HG03175 (cell line): ENCODE measurements around the gene RPS21.
"Not testable (repeated sequence)": the region's sequence is repeated elsewhere in the genome, so short reads cannot be mapped to it uniquely, and the experiment has no call there.

ENCODE experiments used
- ATAC-seq: cut with Tn5 transposase; IDR thresholded peaks from one replicate; pipeline ENCODE4 v1.9.1; 2021; ENCODE audit warnings: mild to moderate bottlenecking, moderate library complexity; ENCODE audit not compliant: unreplicated experiment

Gene RPS21

GRCh38 chr20:62423326-62423706 lies 36.4 kb downstream of the RPS21 start:
- no peak for ATAC-seq

DNA sequence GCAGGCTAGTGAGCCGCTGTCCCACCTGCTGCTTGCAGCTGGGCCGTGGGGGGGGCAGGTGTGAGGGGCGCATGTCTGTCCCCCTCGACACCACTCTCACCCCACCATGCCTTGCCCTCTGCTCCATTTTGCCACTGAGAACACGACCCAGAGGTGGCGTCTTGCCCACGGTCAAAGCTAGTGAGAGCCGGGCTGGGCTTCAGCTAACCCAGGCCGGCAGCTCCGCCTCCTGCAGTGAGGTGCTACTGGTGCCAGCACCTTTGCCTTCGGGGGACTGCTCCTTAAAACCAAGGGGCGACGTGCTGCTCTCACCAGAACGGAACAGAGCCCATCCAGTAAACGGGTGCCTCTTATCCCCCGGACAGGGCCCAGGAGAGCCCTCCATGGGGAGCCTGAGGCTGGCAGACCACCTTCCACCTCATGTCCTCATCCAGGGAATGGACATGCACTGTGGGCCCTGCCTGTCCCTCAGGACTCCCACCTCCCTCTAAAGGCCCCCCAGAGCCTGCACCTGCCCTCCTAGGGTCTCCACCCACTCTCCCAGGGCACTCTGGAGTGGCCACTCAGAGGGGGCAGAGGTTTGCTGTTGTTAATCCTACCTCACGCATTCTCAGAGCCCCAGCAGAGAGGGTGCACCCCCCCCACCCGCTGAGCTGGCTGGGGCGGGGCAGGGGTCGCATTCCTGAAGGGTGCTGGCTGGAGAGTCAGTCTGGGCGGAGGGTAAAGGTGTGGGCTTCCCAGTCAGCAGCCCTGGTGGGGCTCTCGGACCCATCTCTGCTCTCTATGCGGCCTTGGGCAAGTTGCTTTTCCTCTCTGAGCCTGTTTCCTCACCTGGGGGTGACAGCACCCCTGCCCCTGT lies 37.6 kb downstream of the RPS21 start:
- ATAC-seq, result no peak

- no peak for ATAC-seq
Measured at GRCh38 chr20:62425281-62426058, 38.6 kb downstream of the RPS21 start.

DNA sequence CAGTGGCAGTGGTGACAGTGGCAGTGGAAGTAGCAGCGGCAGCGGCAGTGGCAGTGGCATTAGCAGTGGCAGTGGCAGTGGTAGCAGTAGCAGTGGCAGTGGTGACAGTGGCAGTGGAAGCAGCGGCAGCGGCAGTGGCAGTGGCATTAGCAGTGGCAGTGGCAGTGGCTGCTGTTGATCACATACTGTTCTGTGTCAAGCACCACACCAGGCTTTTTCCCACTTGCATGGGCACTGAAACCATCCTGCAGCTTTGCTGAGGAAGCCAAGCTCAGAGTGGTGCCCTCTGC lies 39.1 kb downstream of the RPS21 start:
- ATAC-seq, result not testable (repeated sequence)

GRCh38 chr20:62426699-62427131 lies 39.8 kb downstream of the RPS21 start:
- ATAC-seq, result no peak

DNA sequence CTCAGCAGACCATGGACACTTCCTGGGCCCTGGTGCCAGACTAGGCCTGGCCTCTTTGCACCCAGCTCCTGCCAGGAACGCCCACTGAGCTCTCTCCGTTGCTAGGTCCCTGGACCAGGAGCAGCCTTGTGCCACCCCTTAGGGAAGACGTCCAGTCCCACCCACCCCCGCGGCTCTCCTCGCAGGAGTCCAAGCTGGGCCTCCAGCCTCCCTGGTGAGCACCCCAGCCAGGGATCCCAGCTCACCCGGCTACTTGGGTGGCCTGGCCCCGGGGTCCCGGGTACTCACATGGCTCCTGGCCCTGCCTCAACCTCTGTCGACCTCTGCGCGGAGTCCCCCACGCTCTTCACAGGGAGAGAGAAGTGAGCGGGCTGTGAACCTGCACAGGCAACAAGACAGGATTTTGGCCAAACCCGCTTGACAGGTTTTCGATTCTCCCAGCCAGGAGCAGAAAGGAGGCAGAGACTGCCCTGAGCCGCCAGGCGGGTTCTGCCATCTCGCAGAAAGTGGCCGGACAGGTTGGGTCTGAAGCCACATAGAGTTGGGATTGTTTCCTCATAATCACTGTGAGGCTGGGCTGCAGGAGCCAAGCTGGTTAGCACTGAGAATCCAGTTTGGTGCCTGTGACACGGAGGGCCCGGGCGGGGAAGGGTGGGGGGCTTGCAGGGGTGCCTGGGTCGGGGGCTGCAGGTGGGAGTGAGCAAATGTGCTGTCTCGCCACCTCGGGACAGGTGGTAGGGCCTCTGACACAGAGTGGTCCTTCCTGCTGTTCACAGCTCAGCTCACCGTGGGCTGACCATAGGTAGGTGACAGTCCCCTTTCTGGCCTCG lies 40.5 kb downstream of the RPS21 start, which contains the start of gene RBBP8NL:
RBBP8NL (minus strand) TSS at position 368 of the 830 bp plus-strand sequence. CDS start 7,892 bp downstream, outside the sequence.
- no peak for ATAC-seq

DNA sequence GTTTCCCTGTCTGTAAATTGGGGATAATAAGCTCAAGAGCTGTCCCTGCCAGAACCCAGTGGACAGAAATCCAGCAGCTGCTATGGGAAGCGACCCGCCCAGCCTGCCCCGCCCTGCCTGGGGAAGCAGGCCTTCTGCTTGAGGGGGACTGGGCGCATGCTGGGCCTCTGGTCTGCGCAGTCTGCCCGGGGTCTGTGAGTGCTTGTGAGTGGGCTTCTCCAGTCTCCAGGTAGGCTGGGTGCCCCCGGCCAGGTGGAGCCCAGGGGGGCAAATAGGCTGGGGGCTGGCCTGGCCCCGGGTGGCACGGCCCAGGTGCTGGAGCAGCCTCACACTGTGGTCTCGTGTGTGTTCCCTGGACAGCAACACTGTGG lies 41.1 kb downstream of the RPS21 start:
- ATAC-seq, result no peak

DNA sequence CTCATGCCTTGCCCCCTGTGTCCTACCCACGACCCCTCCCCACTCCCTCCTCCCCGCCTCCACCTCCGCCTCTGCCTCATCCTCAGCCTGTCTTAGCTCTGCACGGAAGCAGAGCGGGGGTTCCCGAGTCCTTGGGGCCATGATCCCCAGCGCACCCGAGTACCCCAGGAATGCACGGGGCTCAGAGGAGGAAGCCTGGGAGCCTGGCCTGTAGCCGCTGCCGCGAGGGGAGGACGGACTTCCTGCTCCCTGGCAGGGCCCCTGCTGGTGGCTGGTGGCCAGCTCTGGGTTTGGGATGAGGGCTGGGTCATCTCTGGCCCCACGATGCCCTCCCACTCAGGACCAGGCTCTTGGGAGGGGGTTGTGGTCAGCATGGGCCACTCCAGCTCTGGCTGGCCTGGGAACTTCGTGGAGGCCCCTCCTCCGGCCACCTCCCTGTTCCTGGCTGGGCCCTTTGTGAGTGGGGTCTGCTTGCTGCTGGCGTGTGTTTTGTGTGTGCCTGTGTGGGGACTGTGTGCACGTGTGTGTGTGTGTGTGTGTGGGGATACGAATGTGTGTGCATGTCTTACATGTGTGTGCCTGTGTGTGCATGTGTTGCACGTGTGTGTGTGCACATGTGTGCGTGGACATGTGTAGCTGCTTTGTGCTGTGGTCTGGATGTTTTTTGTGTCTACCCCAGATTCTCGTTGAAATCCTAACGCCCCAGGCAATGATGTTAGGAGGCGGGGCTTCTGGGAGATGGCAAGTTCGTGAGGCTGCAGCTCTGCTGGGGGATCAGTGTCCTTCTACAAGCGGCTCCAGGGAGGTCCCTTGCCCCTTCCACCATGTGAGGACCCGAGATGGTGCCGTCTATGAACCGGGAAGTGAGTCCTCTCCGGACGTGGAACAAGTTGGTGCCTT lies 41.7 kb downstream of the RPS21 start:
- no peak for ATAC-seq

- no peak for ATAC-seq
Measured at GRCh38 chr20:62429455-62430310, 42.8 kb downstream of the RPS21 start.

- no peak for ATAC-seq
Measured at GRCh38 chr20:62430311-62430853, 43.5 kb downstream of the RPS21 start.

GRCh38 chr20:62430866-62431447 lies 44.1 kb downstream of the RPS21 start:
- ATAC-seq, result no peak

GRCh38 chr20:62433658-62434497 lies 47.0 kb downstream of the RPS21 start:
- no peak for ATAC-seq

- no peak for ATAC-seq
Measured at GRCh38 chr20:62436692-62437091, 49.8 kb downstream of the RPS21 start.

GRCh38 chr20:62437496-62437895 lies 50.6 kb downstream of the RPS21 start:
- no peak for ATAC-seq

DNA sequence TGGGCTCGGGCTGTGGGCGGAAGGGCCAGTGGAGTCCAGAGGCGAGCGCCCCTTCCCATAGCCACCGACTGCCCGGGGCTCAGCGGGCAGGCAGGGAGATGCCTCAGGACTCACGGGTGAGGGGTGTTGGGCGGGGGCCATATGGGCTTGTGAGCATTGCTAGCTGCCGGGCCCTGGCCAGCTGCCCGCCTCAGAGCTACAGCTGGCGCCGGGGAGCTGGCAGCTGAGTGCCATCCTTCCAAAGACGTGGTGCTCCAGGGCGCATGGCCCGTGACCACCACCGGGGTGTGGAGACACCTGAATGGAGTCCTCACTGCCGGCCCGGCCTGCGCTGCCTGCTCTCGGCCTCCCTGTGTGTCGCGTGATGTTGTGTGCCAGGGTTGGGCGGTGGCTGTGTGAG lies 51.0 kb downstream of the RPS21 start:
- ATAC-seq, result no peak
